D721Med (cell line): ENCODE results near the gene SH3RF2.
"Not testable (repeated sequence)": the region's sequence is repeated elsewhere in the genome, so short reads cannot be mapped to it uniquely, and the experiment has no call there.

Experiments
- DNase-seq: peaks from one replicate; pipeline ENCODE4 v3.0.0; 2011; ENCODE audit warnings: low spot score; ENCODE audit not compliant: insufficient read length
- FAIRE-seq: peaks from 2 replicates; lab custom pipeline; 2011; peaks lifted over from hg19 to GRCh38; lab: Jason Lieb, UNC
- TF ChIP-seq, protein P1 (sequence below): IDR thresholded peaks from 2 replicates; pipeline ENCODE4 v1.5.1; 2012; ENCODE audit warnings: mild to moderate bottlenecking, control low read depth; ENCODE audit not compliant: insufficient read depth; ENCODE audit errors: missing control alignments

SH3RF2 gene

DNA sequence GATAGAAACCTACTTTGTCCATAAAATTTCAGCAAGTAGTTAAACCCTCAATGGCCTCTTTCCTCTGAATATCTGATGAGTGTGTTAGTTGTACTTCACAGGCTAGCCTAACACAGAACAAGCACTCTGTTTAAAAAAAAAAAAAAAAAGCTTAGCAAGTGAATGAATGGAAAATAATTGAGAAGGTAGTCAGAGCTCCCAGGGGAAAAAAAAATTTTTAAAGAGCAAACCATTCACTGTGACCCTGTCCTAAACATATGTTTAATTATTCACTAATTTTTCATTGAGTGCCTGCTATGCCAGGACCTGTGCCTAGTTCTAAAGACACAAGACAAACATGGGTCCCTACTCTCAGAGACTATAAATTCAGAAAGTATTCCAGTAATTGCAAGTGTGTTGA, 69.3 kb downstream of the SH3RF2 start:
- TF ChIP-seq, protein P1, sequence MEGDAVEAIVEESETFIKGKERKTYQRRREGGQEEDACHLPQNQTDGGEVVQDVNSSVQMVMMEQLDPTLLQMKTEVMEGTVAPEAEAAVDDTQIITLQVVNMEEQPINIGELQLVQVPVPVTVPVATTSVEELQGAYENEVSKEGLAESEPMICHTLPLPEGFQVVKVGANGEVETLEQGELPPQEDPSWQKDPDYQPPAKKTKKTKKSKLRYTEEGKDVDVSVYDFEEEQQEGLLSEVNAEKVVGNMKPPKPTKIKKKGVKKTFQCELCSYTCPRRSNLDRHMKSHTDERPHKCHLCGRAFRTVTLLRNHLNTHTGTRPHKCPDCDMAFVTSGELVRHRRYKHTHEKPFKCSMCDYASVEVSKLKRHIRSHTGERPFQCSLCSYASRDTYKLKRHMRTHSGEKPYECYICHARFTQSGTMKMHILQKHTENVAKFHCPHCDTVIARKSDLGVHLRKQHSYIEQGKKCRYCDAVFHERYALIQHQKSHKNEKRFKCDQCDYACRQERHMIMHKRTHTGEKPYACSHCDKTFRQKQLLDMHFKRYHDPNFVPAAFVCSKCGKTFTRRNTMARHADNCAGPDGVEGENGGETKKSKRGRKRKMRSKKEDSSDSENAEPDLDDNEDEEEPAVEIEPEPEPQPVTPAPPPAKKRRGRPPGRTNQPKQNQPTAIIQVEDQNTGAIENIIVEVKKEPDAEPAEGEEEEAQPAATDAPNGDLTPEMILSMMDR, result no peak
- DNase-seq (no peak), FAIRE-seq (no peak)

DNA sequence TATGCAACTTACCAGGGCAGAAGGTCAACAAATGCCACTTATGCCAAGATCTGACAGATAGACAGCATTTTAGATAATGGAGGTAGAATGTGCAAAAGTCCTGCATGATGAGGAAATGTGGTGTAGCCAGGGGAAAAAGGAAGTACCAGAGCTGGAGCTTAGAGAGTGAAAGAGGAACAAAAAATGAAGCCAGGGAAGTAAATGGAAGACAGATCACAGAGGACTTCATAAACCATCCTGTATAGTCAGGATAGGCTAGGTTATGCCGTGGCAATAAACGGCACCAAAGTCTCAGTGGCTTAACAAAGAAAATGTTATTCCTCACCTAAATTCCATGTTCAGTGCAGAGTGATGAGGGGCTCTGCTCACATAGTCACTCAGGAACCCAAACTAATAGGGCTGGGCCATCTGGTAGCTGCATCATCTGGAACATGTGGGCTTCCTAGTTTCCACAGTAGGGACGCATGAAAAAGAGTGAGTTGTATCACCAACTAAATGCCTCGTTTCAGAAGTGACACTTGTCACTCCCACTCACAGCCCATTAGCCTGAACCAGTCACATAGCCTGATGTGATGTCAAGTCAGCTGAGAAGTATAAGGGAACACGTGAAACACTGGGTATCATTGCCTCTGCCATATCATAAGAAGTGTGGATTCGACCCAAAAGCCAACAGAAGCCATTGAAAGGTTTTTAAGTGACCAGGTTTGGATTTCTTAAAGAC, 70.3 kb downstream of the SH3RF2 start:
- FAIRE-seq (no peak), DNase-seq (no peak)
- TF ChIP-seq, protein P1, result no peak

- FAIRE-seq (no peak), DNase-seq (no peak)
- TF ChIP-seq, protein P1, result no peak
Observed at GRCh38 chr5:146007270-146007669, 70.9 kb downstream of the SH3RF2 start.

- TF ChIP-seq, protein P1, result no peak
- FAIRE-seq (no peak), DNase-seq (no peak)
Observed at GRCh38 chr5:146007989-146008388, 71.6 kb downstream of the SH3RF2 start.

- no peak for DNase-seq
- no peak for FAIRE-seq
- TF ChIP-seq, protein P1, result no peak
Observed at GRCh38 chr5:146009020-146009419, 72.6 kb downstream of the SH3RF2 start.

- not testable (repeated sequence) for FAIRE-seq, DNase-seq
Observed at GRCh38 chr5:146010447-146010846, 74.1 kb downstream of the SH3RF2 start.

GRCh38 chr5:146013761-146014160, 77.4 kb downstream of the SH3RF2 start:
- FAIRE-seq, result no peak
- DNase-seq, result no peak
- TF ChIP-seq, protein P1, result no peak

GRCh38 chr5:146015001-146015400, 78.6 kb downstream of the SH3RF2 start:
- TF ChIP-seq, protein P1, result no peak
- FAIRE-seq, result no peak

More at GRCh38 chr5:146015001-146015400, 78.6 kb downstream of the SH3RF2 start:
- DNase-seq, result no peak
